Measurements from ENCODE around the gene CEACAM4. TPM values are rescaled to one million over a fixed set of nuclear protein-coding genes. Genes with fewer than 3 reads are reported as not detected.

Gene CEACAM4
- total and polyA plus RNA-seq, 9 of the 15 experiments (the other 6 are each of a cell fraction or from before 2014, with no cell fraction given), result not detected

GRCh38 chr19:41646589-41647204, 19.8 kb upstream of the CEACAM4 start (continued):
- TF ChIP-seq CTCF (IDR thresholded peaks at IDR 0.05 in 2 of 3, conservative IDR thresholded peaks at IDR 0.05 in 1 of 3; ENCODE audit: insufficient read depth in 2 of 3, low read depth in 1 of 3, low read length in 3 of 3), result peak; percentile 65 to 72 (median 70)

GRCh38 chr19:41641879-41642485, 15.1 kb upstream of the CEACAM4 start:
- peak; percentile 62 to 77 (median 76) for DNase-seq (ENCODE audit: extremely low read depth in 1 of 4, low spot score in 3 of 4)
- H4K20me1 ChIP-seq (replicated peaks; ENCODE audit: control insufficient read depth, insufficient read depth, low read length), result no peaks in the 10 kb centered on the region
- 0% methylated on average over 6 of the region's 6 CpGs for WGBS (ENCODE audit: insufficient coverage, low coverage, missing lambda C conversion rate)
- H3K27me3 ChIP-seq (ENCODE audit: control insufficient read depth in 2 of 2, insufficient read depth in 2 of 2, low read length in 2 of 2), result no peaks in the 10 kb centered on the region; a peak in 1 of 5 replicates
- in situ Hi-C loops (cut with MboI) (no loop called here), intact Hi-C loops (cut with micrococcal nuclease) (loop anchor here (5.0 kb wide), 1 partner anchor 50 kb away; no protein-coding TSS in a partner anchor)
- BruUV-seq (replicated peaks), result no TSS peak
- no peaks in the 10 kb centered on the region for H3K36me3 ChIP-seq (ENCODE audit: control insufficient read depth, insufficient read depth, low read length)
- ATAC-seq, result peak; percentile 85
- no peaks in the 10 kb centered on the region for H3K4me1 ChIP-seq (replicated peaks in 1 of 2; ENCODE audit: control insufficient read depth in 2 of 2, insufficient read depth in 2 of 2, low read length in 2 of 2)
- no peaks in the 10 kb centered on the region for H3K9me1 ChIP-seq (ENCODE audit: control insufficient read depth, insufficient read depth, low read length)
- peak; percentile 94 for FAIRE-seq
- no peak overlapping the region for H3K9ac ChIP-seq (ENCODE audit: insufficient read depth in 1 of 2, low read depth in 2 of 2, low read length in 2 of 2)
- H3K4me3 ChIP-seq, result no peak overlapping the region
- ChIA-PET CTCF (ENCODE audit: low intra/inter-chr PET ratio) (interaction anchor here (0.8 to 1.1 kb wide), 4 partner anchors 60 to 144 kb away, joined by 3 to 5 read pairs (median 4); no protein-coding TSS in a partner anchor), POLR2A (interaction anchor here (0.6 to 1.0 kb wide), 3 partner anchors 10 to 70 kb away, joined by 3 read pairs; no protein-coding TSS in a partner anchor)
- no peaks in the 10 kb centered on the region for H3K9me3 ChIP-seq (replicated peaks; ENCODE audit: control insufficient read depth, insufficient read depth, low read depth, low read length)
- no peak overlapping the region for H3K27ac ChIP-seq (ENCODE audit: extremely low read depth, low read depth, low read length)
- H3K79me2 ChIP-seq (ENCODE audit: control insufficient read depth, insufficient read depth, low read length), result no peaks in the 10 kb centered on the region
- no peak overlapping the region for H3K4me2 ChIP-seq (ENCODE audit: insufficient read depth, low read length)
- no peak overlapping the region for H2AFZ ChIP-seq (ENCODE audit: low read depth, low read length)
- no peak for TF ChIP-seq ZNF586 (CRISPR knock-in tag; conservative IDR thresholded peaks at IDR 0.05)
- TF ChIP-seq KLF16 (IDR thresholded peaks at IDR 0.05), result 0 out of 2 replicates have a peak, but pooled peaks have one; percentile 38
- no peak for TF ChIP-seq POLR3A (IDR thresholded peaks at IDR 0.05; ENCODE audit: borderline replicate concordance, extremely low read depth, insufficient read depth, insufficient read length)
- TF ChIP-seq TGIF2 (CRISPR knock-in tag; IDR thresholded peaks at IDR 0.05), result no peak
- TF ChIP-seq SMC3 (conservative IDR thresholded peaks at IDR 0.05; ENCODE audit: insufficient read depth, low read depth, low read length), result peak; percentile 68
- no peak for TF ChIP-seq ZBTB7A (IDR thresholded peaks at IDR 0.05; ENCODE audit: borderline replicate concordance, control insufficient read depth, low read depth, low read length)
- no peak for TF ChIP-seq MAFG (tag; conservative IDR thresholded peaks at IDR 0.05)
